Activated T-cell treated with anti-CD3 and anti-CD28 coated beads, Interleukin-2, amount 50 U/mL, for 48 hours (primary cell): ENCODE data around the gene WHRN.

Experiments
- DNase-seq, 2 experiments: peaks; one replicate each; pipeline ENCODE4 v3.0.0-alpha.2; 2020

Gene WHRN

GRCh38 chr9:114446036-114446435 is 59.2 kb downstream of the WHRN start:
- no peak for DNase-seq

- DNase-seq, result no peak
Measured at GRCh38 chr9:114445616-114446015, 59.7 kb downstream of the WHRN start.

GRCh38 chr9:114442022-114442421 is 63.3 kb downstream of the WHRN start:
- DNase-seq, result no peak

GRCh38 chr9:114437401-114437893 is 67.8 kb downstream of the WHRN start:
- DNase-seq, result no peak

- DNase-seq, result no peak
Measured at GRCh38 chr9:114434878-114435311, 70.4 kb downstream of the WHRN start.

GRCh38 chr9:114433720-114434255 is 71.5 kb downstream of the WHRN start:
- DNase-seq, result no peak

GRCh38 chr9:114433086-114433485 is 72.2 kb downstream of the WHRN start:
- no peak for DNase-seq

- no peak for DNase-seq
Measured at GRCh38 chr9:114432323-114433067, 72.8 kb downstream of the WHRN start.

GRCh38 chr9:114431770-114432169 is 73.5 kb downstream of the WHRN start:
- DNase-seq, result no peak

GRCh38 chr9:114431003-114431402 is 74.3 kb downstream of the WHRN start:
- DNase-seq, result no peak

- DNase-seq, result no peak
Measured at GRCh38 chr9:114430457-114430856, 74.8 kb downstream of the WHRN start.

GRCh38 chr9:114429488-114429887 is 75.8 kb downstream of the WHRN start:
- no peak for DNase-seq

GRCh38 chr9:114428466-114428865 is 76.8 kb downstream of the WHRN start:
- no peak for DNase-seq

- DNase-seq, result no peak
Measured at GRCh38 chr9:114427644-114428043, 77.6 kb downstream of the WHRN start.

- DNase-seq, result no peak
Measured at GRCh38 chr9:114426046-114426948, 79.0 kb downstream of the WHRN start.

- no peak for DNase-seq
Measured at GRCh38 chr9:114425126-114425525, 80.1 kb downstream of the WHRN start.

- no peak for DNase-seq
Measured at GRCh38 chr9:114424126-114424525, 81.1 kb downstream of the WHRN start.

- DNase-seq, result no peak
Measured at GRCh38 chr9:114423181-114423580, 82.1 kb downstream of the WHRN start.

GRCh38 chr9:114421147-114421546 is 84.1 kb downstream of the WHRN start:
- no peak for DNase-seq

GRCh38 chr9:114419796-114420195 is 85.5 kb downstream of the WHRN start:
- DNase-seq, result no peak

GRCh38 chr9:114418053-114418452 is 87.2 kb downstream of the WHRN start:
- no peak for DNase-seq

- no peak for DNase-seq
Measured at GRCh38 chr9:114417511-114417910, 87.8 kb downstream of the WHRN start.

- no peak for DNase-seq
Measured at GRCh38 chr9:114416906-114417305, 88.4 kb downstream of the WHRN start.

GRCh38 chr9:114416290-114416689 is 89.0 kb downstream of the WHRN start:
- no peak for DNase-seq
